GM18868 (cell line): ENCODE data around the gene UQCR10.

Source experiments
- ATAC-seq: cut with Tn5 transposase; IDR thresholded peaks from one replicate; pipeline ENCODE4 v1.9.1; 2021; ENCODE audit warnings: mild to moderate bottlenecking, moderate library complexity; ENCODE audit not compliant: unreplicated experiment

Gene UQCR10

DNA sequence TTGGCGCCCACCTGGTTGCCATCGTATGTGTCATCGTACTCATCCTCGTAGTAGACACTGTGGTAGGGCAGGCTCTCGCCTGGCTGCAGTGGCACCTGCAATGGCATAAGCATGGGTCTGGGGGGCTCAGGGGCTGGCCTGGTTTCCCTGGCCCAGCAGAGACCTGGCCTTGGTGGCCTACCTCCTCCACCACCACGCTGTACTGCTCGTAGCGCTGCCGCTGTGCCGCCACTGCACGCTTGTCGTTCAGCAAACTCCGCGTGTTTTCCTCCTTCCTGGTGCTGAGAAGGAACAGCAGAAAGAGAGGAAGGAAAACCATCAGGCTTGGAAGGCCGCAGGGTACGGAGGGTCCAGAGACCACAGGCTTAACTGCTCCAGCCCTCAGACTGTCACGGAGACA, 26.2 kb downstream of the UQCR10 start:
- ATAC-seq, result no peak

DNA sequence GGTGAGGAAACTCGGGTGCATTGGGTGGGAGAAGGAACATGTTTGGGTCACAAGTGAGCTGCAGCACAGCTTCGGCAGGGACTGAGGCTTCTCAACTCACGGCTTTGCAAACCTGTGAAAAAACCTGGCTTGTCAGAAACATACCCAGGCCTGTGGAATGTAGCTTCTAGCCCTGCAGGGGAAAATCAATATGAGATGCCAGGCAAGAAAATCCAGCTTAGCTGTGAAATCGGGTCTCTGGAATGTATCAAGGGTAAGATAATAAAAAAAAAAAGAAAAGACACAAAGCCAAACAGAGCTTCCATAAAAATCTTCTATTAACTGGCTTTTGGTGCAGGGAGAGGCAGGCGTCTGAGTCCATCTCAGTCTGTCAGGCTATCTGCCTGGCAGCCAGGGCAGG, 28.5 kb downstream of the UQCR10 start:
- ATAC-seq, result no peak

DNA sequence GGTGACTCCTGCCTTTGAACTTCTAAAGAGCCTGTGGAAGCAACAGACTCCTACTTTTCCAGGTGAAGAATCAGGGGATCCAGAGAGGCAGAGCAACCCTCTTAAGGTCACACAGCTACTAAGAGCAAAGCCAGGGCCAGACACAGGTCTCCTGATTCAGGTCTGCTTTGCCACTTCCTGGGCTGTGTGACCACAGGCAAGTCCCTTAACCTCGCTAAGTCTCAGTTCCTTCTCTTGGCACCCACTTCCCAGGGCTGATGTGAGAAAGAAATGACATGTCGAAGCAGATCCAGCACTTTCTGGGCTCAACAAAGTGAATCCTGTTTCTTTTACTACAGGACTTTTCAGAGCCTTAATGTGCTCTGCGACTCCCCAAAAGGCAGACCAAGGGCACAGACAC, 30.2 kb downstream of the UQCR10 start:
- peak; percentile 49 for ATAC-seq

DNA sequence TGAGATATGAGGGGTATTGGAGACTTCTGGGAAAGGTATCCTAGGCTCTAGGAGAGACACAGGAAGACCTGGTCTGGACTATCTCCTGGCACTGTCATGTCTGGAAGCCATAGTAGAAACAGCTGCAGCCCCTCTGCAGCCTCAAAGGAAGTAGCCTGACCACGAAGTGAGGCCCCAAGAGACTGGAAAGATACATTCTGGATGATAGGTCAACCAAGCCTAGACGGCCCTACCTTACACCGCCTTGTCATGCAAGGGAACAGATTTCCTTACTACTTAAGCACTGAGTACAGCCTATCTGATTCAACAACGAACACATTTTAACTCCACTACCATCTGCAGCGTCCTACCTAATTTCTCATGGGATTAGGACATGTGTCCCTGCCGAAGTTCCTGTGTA, 31.1 kb downstream of the UQCR10 start:
- ATAC-seq, result no peak

DNA sequence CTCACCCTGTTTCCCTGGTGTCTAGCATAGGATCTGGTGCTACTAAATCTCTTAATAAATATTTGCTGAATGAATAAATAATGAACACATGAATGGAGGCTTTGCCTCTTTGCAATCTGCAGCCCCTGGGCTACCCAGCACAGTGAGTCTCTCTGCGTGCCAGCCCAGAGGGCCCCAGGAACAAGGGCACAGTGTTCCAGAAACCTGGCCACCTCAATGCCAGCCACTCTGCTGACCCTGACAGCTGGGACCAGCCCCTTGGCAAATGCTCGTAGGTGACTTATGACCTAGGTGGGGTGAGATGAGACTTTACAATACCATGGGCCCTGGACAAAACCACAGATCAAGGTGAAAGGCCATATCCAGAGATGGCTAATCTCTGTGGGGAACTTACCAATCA, 31.6 kb downstream of the UQCR10 start:
- no peak for ATAC-seq

DNA sequence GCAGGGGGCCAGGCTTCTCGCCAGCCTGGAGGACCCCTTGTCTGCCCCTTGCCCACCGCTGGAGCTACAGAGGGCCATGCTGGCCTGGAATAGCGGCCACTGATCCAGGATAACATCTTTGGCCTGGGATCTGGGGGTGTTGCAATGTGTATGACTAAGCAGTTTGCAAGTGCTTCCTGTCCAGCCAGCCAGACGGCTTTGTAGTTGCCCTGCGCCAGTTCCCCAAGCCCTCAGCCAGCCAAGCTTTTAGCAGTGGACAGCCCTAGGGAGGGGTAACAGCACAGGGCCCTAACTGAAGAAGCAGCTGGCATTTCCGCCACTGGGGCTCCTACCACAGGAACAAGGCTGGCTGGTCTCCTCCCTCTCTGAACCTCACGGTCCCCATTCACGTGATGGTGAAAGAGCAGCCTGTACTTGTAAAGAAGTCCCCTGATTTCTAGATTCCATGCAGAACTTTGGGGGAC, 32.1 kb downstream of the UQCR10 start:
- no peak for ATAC-seq

DNA sequence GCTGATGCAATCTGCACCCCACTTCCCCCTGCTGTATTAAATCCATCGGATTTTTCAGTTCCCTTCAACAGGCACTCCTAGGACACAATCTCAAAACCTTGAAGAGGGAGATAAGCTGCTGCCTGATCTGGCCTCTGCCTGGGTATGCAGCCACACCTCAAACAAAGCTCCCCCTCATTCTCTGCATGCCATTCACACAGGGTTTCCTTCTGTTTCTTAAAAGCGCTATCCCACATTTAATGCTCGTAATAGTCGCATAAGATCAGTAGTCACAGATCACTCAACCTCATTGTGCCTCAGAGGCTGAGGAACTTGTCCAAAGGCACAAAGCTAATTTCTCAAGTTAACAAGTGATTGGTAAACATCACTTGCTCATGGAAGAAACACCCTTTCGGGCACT, 34.0 kb downstream of the UQCR10 start:
- no peak for ATAC-seq

DNA sequence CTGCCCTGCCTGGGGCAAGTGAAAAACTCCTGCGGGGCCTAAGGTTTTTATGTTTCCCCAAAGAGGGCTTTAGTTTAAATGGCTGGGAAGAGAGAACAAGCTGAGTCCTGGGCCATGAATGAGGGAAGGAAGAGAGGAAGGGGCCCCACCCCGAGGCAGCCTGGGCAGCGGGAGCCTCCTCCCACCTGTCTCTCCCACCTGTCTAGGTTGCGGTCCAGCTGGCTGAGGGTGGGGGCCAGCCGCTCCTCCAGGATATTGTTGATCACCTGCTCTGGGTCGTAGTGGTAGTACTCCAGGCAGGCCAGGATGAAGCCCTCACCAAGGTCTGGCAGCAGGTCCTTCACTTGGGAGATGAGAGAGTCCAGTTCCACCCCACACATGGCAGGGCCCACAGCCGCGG, 34.6 kb downstream of the UQCR10 start:
- ATAC-seq, result no peak

DNA sequence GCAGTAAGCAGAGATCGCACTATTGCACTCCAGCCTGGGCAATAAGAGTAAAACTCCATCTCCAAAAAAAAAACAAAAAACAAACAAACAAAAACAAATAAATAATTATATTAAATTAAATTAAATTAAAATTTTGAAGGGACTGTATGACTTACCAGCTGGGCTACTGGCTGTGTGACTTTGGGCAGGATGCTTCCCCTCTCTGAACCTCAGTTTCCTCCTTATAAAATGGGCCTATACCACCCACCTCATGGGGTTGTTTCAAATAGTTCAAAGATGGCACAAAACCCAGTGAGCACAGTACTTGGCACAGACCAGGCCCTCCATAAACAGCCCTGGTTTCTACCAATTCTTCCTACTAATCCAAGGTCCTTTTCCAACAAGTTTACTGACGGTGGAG, 36.0 kb downstream of the UQCR10 start:
- no peak for ATAC-seq

DNA sequence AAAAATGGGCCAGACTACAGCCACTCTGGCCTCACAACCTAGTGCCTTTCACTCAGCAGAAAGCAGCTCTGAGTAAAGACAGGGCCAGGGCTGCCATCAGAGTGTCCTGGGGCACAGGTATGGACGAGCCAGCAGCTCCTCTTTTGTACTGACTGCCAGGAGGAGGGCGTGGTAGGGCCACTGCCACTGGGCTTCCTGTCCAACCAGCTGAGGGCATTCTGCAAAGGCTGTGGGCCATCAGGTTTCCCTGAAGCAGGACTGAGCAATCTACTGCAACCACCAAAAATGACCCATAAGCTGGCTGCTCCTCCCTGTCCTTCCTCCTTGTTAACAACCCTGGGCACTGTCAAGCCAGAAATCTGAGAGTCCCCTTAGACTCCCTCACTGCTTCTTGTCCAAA, 37.8 kb downstream of the UQCR10 start:
- no peak for ATAC-seq

DNA sequence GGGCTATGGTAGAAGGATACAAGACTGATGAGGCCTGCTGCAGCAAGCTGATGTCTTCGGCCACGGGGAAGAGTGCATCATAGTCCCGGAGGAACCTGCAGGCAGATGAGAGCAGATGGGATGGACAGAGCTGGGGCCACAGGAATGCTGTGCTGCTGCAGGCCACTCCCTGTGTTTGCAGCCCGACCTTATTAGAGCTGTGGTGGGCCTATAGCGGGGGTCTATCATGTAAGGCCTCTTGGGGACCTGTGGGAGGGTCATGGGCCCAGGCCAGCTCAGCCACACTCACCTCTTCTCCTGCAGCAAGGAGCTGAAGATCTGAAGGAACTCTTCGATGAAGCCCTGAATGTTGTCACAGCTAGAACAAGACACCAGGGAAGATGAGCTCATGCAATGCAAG, 39.0 kb downstream of the UQCR10 start:
- no peak for ATAC-seq

DNA sequence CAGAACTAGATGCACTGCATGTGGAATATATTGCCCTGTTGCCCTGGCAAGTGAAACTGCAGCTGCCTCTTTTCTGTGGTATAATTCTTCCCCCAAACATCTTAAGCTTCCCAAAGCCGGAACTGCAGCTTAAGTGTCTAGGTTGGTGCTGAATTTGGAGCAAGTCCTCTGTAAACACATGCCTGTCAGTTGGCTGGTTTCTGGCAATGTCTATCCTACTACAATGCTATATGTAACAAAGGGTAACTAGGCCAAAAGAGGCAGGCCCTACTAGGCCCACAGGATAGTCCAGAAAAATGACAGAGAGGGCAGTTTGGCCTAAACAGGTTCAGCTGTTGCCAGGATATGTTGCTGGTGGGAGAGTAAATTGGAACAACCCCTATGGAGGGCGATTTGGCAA, 43.0 kb downstream of the UQCR10 start:
- no peak for ATAC-seq

DNA sequence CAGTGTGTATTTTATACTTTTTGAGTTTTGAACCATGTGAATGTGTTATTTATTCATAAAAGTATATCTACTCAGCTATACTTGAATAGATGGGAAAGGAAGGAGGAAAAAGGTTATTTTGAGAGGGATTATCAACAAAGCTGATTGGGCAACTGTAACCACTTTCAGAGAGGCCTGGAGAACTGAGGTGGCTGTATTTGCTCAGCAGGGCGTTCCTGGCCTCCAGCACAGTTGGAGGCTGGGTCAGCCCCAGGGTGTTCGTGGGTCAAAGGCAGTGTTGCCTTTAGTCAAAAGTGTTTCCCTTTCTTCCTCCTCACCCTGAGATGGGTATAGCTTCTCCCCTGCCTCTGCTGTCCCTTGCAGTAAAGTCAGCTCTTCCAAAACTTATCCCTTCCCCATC, 44.2 kb downstream of the UQCR10 start:
- no peak for ATAC-seq

DNA sequence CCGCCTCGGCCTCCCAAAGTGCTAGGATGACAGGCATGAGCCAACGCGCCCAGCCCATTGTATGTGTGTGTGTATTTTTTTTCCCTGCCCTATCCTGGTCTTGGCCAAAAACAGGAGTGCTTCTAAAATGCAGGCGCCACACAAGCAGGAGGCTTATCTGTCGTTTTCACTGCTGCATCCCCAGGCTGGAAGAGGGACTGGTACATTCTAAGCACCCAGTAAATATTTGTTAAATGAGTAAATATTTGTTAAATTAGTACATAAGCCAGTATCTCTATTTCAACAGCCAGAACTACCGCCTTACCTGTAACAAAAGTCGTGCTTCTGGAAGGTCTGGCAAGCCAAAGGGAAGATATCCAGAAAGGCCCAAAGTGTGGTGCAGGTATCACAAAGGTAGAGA, 46.0 kb downstream of the UQCR10 start:
- no peak for ATAC-seq

DNA sequence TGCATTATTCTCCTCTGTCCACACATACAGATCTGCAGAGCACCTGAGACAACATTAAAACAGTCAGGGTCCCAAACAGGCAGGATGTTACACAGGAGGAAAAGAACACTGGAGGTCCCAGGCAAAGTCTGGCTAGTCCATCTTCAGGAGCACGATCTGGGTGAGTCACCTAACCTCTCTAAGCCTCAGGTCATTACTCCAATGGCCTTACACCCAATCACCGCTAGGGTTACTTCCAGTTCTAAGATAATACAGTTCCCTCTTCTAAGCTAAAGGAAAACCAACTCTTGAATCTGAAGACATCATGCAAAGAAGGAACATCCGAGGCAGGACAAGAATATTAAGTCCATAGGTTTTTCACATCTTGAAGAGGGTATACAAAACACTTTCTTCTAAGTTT, 46.4 kb downstream of the UQCR10 start:
- no peak for ATAC-seq

DNA sequence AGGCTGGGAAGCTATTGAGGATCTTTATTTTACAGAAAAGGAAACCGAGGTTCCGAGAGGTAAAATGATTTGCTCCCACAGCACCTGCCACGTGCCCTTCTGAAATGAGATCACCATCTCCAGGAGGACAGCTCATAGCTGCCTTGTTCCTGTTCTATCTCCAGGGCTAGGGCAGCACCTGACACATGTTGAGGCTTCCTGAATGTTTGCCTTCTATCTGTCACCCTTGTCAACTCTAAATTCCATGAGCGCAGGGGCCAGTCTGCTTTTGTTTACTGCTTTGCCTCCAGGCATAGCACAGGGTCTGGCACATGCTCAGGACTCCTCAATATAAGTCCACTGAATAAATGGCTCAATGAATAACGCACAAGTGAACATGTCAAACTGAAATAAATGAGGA, 46.8 kb downstream of the UQCR10 start:
- ATAC-seq, result no peak

DNA sequence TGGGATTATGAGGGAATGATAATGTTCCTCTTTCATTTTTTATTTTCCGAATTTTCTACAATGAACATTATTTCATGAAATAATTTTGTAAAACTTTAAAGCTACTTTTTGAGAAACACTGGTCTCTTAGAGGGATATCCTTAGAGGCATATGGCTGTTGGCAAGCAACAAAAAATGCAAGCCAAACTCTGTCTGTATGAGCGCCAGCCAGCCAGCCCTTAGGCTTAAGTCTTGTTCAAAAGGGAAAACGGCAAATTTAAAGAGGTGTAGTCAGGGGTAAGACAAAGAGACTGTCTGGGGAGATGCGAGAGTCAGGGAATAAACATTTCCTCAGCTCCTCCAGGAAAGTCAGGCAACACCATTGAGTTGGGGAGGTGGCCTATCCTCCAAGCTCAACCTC, 48.4 kb downstream of the UQCR10 start:
- ATAC-seq, result no peak

DNA sequence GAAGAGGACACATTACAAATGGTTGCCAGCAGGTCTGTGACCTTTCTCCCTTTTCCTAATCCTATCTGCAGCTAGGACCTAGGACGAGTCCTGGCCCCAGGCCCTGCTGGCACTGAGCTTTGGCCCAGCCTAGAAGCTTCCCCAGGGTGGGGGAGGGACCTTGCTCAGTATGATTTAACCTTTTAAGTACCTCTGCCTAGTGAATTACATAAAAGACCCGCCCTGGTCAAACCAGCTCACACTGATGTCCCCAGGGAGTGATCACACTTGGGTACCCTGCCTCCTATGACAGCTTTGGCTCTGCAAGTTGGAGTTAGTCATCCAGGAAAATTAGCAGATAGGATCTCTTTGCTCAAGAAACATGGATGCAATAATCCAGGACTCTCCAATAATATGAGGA, 49.0 kb downstream of the UQCR10 start:
- ATAC-seq, result no peak

DNA sequence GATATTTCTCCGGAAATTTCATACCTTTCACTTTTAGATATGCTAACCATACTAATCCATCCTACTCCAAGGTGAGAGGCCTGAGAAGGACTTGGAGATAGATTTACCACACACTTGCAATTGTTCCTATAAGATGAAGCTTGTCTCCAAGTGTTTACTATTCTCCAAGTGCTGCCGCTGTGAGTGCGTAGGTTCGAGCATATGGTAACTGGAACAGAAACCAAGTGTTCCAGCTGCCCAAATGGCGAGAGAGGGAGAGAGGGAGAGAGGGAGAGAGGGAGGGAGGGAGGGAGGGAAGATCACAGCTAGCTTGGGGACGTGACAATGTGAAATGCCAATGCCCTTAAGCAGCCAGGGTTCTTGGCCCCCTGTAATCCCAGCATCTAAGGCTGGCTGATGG, 49.4 kb downstream of the UQCR10 start:
- ATAC-seq, result no peak

DNA sequence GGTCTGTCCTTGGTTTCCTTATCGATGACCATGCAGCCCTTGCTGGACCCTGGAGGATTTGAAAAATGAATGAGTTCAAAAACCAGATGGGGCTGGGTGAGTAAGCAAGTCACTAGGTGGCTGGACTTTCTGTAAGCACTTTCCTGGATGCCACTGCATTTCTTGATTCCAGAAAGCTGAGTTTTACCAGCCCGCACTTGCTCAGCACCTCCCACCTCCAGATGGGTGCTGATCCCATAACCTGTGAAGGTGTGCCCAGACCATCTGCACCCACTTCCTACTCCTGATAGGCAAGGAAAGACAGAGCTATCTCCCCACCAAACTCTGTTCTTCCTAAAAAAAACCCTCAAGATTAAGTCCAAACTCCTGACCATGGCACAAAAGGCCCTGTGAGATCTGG, 49.8 kb downstream of the UQCR10 start:
- no peak for ATAC-seq

DNA sequence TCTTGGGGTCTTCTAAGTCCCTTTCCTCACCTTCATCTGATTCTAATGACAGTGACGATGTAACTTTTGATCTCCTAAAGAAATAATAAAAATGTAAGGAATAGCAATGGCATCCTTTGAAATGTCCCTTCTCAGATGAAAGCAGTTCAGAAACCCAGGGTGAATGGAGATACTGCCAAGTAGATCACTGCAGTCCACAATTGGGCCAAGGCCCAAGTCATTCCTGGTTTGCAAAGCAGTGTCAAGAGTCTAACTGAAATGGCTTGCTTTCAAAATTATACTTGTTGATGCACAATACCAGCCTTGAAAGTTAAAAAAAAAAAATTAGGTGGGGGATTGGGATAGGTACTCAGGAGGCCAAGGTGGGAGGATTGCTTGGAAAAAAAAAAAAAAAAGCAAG, 50.6 kb downstream of the UQCR10 start:
- no peak for ATAC-seq

DNA sequence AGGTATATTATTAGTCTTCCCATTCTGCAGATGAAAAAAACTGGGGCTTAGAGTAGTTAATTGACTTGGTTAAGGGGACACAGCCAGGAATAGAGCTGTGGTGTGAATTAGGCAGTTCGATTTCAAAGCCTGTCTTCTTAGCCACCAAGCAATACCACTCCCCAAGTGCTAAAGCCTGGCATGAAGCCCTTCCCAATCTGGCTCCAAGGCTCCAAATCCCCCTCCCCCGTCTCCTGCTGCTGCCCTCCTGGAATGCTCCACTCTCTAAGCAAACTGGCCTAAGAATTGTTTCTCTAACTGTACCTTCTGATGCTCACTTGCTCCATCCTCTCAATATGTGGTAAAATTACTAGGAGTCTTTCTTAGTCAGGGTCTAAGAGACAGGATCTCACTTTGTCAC, 52.3 kb downstream of the UQCR10 start:
- ATAC-seq, result no peak
